Measurements from ENCODE around the gene HMCN2.
A peak's percentile ranks its signal among the peaks of the same experiment; 100 is the strongest.

The HMCN2 gene

DNA sequence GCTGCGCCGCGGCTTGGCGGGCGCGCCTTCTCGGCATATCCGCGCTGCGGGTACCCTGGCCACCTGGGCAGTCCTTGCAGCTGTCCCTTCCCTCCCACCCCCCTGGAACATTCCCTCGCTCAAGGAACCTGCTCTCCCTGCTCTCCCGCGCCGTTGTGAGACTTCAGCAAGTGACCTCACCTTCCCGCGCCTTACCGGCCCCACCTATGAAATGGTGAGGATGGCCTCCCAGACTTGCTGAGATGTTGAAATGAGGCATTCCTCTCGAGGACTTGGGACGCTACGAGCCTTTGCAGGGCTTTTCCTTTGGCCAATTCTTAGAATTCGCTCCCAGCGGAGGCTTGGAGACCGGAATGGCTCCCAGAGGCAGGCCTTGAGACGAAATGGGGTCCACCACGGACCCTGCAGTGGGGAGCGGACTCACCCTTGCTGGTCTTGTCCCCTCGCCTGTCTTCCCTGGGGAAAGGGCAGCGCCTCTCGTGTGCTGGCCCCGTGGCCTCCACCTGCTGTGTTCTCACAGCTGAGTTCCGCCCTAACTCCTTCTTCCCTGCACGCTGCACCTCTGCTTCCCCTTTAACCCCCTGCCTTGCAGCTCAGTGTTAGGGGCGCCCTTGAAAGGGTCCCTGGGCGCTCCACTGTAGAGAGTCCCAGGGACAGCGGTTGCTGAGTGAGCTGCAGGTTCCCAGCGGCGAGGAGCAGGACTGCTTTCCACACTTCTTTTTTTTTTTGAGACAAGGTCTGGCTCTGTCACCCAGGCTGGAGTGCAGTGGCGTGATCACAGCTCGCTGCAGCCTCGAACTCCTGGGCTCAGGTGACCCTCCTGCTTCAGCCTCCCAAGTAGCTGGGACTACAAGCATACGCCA lies 907 bp downstream of the HMCN2 start:
- TF ChIP-seq, protein P1, sequence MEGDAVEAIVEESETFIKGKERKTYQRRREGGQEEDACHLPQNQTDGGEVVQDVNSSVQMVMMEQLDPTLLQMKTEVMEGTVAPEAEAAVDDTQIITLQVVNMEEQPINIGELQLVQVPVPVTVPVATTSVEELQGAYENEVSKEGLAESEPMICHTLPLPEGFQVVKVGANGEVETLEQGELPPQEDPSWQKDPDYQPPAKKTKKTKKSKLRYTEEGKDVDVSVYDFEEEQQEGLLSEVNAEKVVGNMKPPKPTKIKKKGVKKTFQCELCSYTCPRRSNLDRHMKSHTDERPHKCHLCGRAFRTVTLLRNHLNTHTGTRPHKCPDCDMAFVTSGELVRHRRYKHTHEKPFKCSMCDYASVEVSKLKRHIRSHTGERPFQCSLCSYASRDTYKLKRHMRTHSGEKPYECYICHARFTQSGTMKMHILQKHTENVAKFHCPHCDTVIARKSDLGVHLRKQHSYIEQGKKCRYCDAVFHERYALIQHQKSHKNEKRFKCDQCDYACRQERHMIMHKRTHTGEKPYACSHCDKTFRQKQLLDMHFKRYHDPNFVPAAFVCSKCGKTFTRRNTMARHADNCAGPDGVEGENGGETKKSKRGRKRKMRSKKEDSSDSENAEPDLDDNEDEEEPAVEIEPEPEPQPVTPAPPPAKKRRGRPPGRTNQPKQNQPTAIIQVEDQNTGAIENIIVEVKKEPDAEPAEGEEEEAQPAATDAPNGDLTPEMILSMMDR (IDR thresholded peaks at IDR 0.05; ENCODE audit: insufficient read depth, low read depth, low read length, missing control alignments): no peak
- H3K4me3 ChIP-seq (ENCODE audit: low read depth, low read length): no peak overlapping the region

DNA sequence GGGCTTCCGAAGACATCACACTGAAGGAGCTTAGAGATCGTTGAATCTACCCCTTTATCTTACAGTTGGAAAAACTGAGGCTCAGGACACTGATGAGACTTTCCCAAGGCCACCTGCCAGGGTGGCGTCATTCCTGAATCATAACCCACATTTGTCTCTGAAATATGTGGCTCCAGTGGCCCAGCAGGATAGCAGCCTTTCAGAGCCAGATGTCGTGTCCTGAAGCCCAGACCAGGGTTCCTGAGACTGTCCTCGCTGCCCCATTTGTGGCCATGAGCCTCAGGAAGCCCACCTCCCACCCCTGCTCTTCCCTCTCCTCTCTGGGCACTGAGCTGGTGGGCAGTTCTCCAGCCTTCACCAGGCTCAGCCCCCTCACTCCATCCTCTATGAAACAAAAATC lies 2.4 kb downstream of the HMCN2 start:
- TF ChIP-seq, protein P1 (IDR thresholded peaks at IDR 0.05; ENCODE audit: insufficient read depth, low read depth, low read length, missing control alignments): no peak
- DNase-seq (ENCODE audit: low read depth): no peak
- no peak overlapping the region for H3K4me3 ChIP-seq (ENCODE audit: low read depth, low read length)

More for the DNA sequence above, 907 bp downstream of the HMCN2 start:
- no peak for DNase-seq (ENCODE audit: low read depth)

DNA sequence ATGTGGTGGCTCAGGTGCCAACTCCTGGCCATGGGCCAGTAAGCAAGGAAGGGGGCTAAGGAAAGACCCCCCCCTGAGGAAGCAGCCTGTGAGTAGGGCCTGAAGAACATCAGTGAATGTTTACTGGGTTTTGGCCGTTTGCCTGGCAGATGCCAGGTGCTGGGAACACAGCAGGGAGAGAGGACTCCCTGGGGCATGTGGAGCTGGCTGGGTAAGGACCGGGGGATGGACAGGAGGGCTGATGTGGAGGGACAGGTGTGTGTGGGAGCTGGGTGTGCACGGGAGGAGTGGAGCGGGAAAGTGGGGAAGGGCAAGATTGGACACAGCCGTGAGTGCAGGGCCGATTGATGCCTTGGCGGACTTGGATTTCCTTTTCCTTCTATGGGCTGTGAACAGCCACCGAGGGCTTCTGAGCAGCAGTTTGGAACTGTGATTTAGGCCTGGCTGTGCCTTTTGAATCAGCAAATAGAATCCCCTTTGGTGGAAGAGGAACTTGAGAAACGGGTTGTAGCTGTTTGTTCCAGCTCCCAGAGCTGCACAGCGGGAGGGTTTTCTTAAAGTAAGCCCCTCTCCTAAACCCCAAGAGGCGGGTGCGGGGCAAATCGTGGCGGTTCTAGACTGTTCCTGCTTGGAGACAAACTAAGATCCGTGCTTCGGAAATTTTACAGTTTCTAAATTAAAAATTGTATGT lies 3.1 kb downstream of the HMCN2 start:
- DNase-seq (ENCODE audit: low read depth): peak; percentile 18
- TF ChIP-seq, protein P1 (IDR thresholded peaks at IDR 0.05; ENCODE audit: insufficient read depth, low read depth, low read length, missing control alignments): no peak
- H3K4me3 ChIP-seq (ENCODE audit: low read depth, low read length): no peak overlapping the region

DNA sequence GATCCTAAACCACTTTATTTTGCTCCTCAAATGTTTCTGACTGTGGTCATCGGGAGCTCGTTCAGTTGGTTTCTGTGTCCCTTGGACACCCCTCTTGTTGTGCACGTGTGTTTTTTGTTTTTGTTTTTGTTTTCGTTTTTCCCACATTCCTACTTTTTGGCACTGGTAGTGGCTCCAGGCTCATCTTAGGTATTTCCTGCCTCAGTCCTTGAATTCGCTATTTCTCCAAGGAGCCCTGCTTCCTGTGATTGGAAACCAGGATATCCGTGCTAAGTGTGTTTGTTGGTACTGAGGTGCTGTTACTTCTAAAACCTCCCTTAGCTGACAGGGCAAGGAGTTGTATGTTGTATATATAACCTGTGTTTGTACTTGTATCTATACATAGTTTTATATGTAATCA lies 5.9 kb downstream of the HMCN2 start:
- H3K4me3 ChIP-seq (ENCODE audit: low read depth, low read length): no peak overlapping the region
- DNase-seq (ENCODE audit: low read depth): no peak
- TF ChIP-seq, protein P1 (IDR thresholded peaks at IDR 0.05; ENCODE audit: insufficient read depth, low read depth, low read length, missing control alignments): no peak

DNA sequence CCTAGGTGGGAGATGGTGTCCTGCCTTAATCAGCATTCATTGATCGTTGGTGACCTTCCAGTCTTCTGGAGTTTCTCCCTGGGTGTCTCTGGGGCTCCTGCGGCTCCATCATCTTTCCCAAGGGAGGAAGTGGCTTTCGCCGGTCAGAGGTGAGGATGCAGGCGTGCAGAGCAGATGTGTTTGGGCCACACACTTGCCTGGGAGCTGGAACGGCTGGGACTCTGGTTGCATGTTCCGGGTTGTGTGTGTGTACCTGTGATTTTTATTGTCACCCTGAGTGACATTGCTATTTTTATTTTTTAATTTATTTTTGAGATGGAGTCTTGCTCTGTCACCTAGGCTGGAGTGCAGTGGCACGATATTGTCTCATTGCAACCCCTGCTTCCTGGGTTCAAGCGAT lies 9.6 kb downstream of the HMCN2 start:
- H3K4me3 ChIP-seq (ENCODE audit: low read depth, low read length): no peak overlapping the region
- DNase-seq (ENCODE audit: low read depth): no peak
- TF ChIP-seq, protein P1 (IDR thresholded peaks at IDR 0.05; ENCODE audit: insufficient read depth, low read depth, low read length, missing control alignments): no peak

DNA sequence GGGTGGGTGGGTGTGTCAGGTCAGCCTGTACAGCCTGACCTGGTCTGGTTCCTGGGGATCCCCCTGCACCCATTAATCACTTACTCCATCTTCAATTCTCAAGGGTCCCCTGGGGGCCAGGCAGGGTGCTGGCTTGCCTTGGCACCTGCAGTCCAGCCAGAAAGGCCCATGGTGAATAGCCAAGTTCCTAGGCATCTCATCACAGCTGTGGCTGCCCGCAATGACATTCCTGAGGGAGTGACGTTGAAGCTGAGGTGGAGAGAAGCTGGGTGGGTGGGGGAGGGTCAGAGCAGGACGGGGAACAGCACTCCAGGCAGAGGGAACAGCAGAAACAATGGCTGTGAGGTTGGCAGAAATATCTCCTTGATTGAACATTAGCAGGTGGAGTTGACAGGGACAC lies 10.6 kb downstream of the HMCN2 start:
- H3K4me3 ChIP-seq (ENCODE audit: low read depth, low read length): no peak overlapping the region
- TF ChIP-seq, protein P1 (IDR thresholded peaks at IDR 0.05; ENCODE audit: insufficient read depth, low read depth, low read length, missing control alignments): no peak
- DNase-seq (ENCODE audit: low read depth): no peak

Data from GM12865 (cell line).